CD4-positive, alpha-beta T cell treated with Interferon alpha-2 for 1 hour (primary cell): ENCODE results near the gene PAK5.

Source experiments
- DNase-seq, 2 donors: peaks; one replicate each; pipeline ENCODE4 v3.0.0-alpha.2; 2020 to 2022

PAK5 gene

GRCh38 chr20:9573335-9574151, 265.3 kb downstream of the PAK5 start:
- no peak for DNase-seq

DNA sequence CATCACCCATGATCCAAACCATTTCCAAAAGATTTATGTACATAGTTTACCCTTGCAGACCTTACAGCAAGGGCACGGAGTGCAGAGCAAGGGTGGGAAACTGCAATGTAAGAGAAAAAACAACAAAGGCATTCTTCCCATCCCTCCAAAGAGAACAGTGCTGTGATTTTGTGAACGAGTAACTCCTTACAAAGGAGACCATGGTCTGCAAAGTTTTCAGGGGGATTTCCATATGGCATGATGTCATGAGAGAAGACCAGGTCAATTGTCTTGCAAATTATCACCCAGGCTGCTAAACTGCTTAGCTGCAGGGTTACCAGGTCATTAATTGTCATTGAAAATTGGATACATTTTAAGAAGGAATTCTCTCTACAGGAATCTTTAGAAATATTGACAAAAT, 266.2 kb downstream of the PAK5 start:
- no peak for DNase-seq

DNA sequence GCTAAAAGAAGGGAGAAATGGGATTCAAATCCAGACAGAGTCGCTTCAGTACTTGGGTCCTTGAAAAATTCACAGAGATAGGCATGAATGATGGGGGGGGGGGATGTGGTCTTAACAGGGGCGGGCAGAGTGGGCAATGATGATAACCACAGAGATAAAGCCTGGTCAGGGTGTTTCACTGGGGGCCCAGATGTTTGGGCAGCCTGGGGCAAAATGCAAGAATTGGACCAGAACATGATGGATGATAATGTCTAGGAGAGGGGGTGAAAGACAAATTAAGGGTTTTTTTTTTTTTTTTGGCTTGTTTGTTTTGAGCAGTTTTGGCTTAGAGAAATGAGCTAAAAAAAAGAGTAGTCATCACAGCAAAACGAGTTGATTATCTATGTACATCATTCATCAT, 267.1 kb downstream of the PAK5 start:
- no peak for DNase-seq

DNA sequence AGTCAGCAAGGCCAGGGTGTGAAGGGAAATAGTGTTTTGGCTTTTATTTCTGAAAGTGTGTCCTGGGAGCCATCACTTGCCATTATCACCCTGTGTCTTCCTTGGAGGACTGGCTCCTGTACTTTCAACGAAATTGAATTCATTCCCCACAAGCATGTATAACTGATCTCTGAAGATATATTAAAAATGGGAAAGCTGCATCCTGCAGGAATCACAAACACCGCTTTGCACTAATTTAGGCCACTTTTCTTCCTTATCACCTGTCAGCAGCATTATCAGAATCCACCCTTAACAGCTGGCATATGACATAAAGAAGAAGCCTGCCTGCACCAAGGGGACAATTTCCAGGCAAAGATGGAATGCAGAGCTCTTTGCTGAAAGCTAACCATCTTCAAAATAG, 268.3 kb downstream of the PAK5 start:
- no peak for DNase-seq

GRCh38 chr20:9566977-9567376, 271.9 kb downstream of the PAK5 start:
- DNase-seq = no peak

DNA sequence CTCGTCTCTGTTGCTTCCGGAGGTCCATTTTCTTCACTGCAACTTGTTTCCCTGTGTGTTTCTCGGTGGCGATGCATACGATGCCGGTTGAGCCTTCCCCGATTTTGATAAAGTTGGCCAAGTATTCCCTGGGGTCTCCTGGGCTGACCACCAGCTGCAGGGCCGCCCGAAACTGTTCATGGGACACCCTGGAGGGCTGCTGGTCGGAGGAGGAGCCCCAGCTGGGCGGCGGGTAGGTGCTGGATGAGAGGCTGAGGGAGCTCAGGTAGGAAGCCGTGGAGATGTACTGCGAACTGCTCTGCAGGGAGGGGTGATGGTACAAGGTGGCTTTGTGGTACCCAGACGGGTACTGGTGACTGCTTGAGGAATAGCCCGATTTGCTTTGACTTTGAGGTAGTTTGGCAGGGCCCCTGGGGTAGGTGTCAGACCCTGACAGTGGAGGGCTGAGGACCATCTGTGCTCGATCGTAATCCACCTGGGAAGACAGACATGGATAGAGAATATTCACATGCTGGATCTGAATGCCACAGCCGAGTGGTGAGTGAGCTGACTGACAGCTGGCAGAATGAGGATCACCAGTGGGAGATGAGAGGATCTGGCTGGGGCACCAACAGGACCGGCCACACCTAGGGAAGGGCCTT, 272.8 kb downstream of the PAK5 start:
- no peak for DNase-seq

DNA sequence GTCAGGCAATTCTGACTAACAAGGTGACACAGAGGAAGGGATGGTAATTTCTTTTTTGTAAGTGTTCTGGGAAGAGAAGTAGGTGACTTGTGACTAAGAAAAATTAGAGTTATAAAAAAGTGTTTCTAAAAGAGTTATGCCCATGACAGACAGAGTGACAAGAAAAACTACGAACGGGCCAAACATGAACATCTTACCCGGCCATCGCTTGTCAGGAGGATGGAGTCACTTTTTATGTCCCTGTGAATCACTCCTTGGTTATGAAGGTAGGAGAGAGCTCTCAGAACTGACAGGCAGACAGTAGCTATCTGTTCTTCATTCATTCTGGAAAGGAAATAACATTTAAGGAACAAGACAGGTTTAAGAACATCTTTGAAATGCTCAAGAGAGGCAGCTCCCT, 281.5 kb downstream of the PAK5 start:
- DNase-seq = no peak

DNA sequence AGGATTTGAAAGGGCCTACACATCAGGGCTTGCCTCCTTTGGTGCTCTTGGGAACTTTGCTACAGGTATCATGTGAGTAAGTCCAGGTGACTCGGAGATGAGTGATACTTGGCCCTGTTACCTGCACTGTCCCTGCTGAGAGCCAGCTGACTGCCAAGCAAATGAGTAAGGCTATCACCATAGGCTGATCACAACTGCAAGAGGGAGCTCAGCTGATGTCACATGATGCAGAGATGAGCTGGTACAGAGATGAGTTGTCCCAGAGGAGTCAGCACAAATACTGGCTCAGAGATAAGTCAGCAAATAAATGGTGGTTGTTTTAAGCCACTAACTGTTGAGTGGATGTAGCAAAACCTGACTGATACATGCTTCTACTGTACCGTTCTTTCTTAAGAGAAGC, 283.1 kb downstream of the PAK5 start:
- DNase-seq = no peak

GRCh38 chr20:9551808-9552550, 286.9 kb downstream of the PAK5 start:
- DNase-seq = no peak

DNA sequence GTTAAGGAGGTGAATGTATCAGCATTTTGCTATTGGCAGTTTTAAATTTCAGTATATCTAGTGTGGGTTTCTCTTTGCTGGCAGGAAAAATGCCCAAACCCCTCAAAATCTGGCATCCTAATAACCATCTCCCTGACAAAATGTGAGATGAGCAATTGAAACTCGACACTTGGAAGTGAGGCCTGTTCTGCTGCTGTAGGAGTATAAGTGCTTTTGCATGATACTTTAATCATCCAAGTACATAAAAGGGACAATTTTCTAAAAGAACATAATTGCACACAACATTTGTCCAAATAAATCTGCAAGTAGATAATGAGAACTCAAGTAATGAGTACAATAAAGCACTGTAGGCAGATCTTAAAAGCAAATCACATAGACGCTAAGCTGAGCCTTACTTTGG, 288.0 kb downstream of the PAK5 start:
- no peak for DNase-seq

DNA sequence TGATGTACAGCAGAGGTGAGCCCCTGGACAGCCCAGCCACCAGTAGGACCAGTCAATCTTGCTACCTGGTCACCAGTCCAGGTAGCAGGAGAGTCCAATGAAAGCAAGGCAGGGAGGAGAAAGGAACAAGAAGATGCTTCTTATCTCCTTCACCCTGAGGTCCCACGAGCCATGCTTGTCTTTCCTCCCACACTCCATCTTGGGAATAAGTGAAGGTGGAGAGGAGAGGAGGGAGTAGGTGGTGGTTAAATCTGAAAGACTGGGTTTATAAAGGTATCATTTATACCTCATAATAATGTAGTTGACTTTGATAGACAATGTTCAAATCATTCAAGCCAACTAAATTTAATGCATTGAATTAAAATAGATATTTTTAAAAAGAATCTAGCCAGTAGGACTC, 288.6 kb downstream of the PAK5 start:
- DNase-seq = no peak

DNA sequence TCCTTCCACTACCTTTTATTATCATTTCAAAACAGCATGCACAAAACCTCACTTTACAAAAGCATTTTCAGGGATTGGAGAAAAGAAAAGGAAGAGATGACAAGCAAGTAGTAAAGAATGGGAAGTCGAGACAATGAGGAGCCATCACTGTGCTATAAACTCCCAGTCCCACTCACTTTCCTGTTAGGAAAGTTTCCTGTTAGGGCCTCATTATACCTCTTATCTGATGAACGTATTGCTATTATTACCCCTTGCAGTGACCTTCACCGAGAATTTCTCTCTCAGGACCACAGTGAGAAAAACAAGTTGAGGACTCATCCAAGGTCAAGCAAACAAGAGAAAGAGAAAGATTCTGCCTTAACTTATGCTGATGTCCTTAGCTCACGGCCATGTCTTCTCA, 295.7 kb downstream of the PAK5 start:
- no peak for DNase-seq

- no peak for DNase-seq
These were observed 303.4 kb downstream of the PAK5 start for GRCh38 chr20:9535449-9535848.

DNA sequence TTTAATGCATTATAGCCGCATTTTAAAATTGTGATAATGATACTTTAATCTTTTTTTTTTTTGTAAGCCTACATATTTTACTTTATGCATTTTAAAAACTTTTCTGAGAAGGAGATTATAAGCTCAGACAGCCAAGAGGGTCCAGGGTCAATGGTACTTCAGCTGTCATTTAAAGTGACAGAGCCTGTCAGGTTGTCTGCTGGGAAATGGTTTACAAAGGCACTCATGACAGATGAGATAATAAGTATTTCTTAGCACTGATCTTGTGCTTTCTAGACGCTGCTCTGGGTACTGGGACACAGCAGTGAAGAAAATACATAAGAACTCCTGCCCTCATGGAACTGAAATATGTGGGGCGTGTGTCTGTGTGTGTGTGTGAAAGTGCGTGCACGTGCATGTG, 304.9 kb downstream of the PAK5 start:
- DNase-seq = no peak

DNA sequence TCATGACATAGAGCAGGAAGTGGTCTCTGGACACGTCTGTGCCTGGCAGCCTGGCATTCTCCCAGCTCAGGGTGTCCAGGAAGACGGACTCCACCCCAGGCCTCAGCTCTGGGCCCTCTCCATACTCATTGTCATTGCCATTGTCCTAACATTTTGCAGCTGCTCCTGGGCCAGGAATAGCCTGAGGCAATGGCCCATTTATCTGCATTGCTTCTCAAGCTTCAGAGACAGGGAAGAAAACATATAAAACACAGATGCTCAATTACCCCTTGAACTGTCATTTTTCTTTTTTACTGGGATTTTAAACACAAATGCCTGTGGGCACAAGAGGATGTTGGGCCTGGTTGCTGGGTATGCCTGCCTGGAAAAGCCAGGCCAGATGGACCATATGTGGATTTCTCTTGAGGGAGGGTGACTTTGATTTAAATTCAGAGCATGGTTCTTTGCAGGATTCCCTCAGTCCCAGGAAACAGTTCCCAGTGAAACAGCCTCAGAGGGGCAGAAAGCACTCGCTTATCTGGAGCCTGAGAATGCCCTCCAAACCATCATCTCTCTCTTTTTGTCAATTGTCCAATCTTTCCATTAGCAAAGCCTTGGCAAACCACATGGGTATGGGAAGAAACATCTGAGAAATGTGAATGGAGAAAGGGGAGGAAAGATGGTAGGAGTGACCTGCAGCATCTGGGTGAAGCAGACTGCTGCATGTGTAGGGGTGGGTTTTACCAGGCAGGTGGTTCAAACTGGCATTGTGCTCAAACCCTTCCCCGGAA, 306.6 kb downstream of the PAK5 start:
- DNase-seq = no peak

- no peak for DNase-seq
These were observed 307.3 kb downstream of the PAK5 start for GRCh38 chr20:9531581-9531980.

- no peak for DNase-seq
These were observed 315.2 kb downstream of the PAK5 start for GRCh38 chr20:9523636-9524035.

GRCh38 chr20:9520086-9520485, 318.8 kb downstream of the PAK5 start:
- no peak for DNase-seq

GRCh38 chr20:9518576-9519175, 320.2 kb downstream of the PAK5 start:
- DNase-seq = no peak

- DNase-seq = no peak
These were observed 321.3 kb downstream of the PAK5 start for GRCh38 chr20:9517297-9518162.

DNA sequence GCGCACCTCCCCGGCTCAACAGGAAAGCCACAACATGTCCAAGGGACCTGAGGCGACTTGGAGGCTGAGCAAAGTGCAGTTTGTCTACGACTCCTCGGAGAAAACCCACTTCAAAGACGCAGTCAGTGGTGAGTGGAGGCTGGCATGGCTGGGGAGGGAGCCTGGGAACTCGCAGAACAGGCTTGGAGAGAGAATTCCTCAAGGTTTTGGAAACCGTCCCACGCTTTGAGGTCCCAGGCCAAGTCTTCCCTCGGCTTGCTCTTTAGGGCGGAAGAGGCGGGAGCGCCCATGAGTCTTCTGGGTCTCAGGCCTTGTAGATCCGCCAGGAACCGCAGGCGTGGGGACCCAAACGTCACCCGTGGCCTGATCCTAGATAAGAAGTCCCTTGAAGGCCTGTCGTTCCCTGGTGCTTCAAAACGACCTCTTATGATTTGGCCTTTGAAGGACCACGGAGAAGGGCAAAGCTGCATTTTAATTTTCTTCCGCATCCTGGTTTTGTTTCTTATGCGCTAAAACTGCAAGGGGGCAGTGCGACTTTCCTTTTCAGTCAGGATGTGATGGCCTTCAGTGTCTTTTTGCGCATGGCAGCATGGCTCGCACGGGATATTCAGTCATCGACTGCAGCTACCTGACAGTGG, 322.5 kb downstream of the PAK5 start:
- DNase-seq = no peak
